ENCODE results near the gene ITIH5.

GRCh38 chr10:7563770-7564169 lies 103.0 kb downstream of the ITIH5 start:
- TF ChIP-seq POLR2A (IDR thresholded peaks at IDR 0.05; ENCODE audit: low read length) (no peak), GATA1 (IDR thresholded peaks at IDR 0.05; ENCODE audit: low read depth, low read length) (no peak)
